WTC11 (cell line): ENCODE data around the gene MOB3B.

Experiments used
- ZNF121 ChIP-seq: sonication (generic); formaldehyde crosslinking; IDR thresholded peaks from 2 replicates; pipeline ENCODE4 v1.8.0; 2023; ENCODE audit warnings: missing genetic modification reagents
- TF ChIP-seq, protein P1 (sequence below): sonication (generic); formaldehyde crosslinking; IDR thresholded peaks from 2 replicates; pipeline ENCODE4 v1.8.1; 2022; ENCODE audit warnings: missing genetic modification reagents, borderline replicate concordance

- TF ChIP-seq, protein P1, sequence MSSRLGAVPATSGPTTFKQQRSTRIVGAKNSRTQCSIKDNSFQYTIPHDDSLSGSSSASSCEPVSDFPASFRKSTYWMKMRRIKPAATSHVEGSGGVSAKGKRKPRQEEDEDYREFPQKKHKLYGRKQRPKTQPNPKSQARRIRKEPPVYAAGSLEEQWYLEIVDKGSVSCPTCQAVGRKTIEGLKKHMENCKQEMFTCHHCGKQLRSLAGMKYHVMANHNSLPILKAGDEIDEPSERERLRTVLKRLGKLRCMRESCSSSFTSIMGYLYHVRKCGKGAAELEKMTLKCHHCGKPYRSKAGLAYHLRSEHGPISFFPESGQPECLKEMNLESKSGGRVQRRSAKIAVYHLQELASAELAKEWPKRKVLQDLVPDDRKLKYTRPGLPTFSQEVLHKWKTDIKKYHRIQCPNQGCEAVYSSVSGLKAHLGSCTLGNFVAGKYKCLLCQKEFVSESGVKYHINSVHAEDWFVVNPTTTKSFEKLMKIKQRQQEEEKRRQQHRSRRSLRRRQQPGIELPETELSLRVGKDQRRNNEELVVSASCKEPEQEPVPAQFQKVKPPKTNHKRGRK (CRISPR knock-in tag) = no peak
- no peak for TF ChIP-seq ZNF121 (CRISPR knock-in tag)
Observed at GRCh38 chr9:27535701-27536118, 6.1 kb upstream of the MOB3B start.
